H1 (cell line): ENCODE data around the gene SLC9A2. TPM values are rescaled to one million over a fixed set of nuclear protein-coding genes. Genes with fewer than 3 reads are reported as not detected.

Experiments
- CTCF ChIA-PET: fragments of 300-600 bp; sonication (Branson Sonifier 250); formaldehyde crosslinking; loops from one replicate; lab custom pipeline; 2021; ENCODE audit not compliant: partially characterized antibody; lab: Charles Lee
- POLR2A ChIA-PET: fragments of 300-600 bp; sonication (Branson Sonifier 250); formaldehyde crosslinking; loops from one replicate; lab custom pipeline; 2021; ENCODE audit warnings: inconsistent platforms; ENCODE audit not compliant: partially characterized antibody; lab: Charles Lee
- DNase-seq, 2 experiments: peaks; one replicate each; pipeline versions ENCODE4 v3.0.0 to v3.0.0-alpha.2; 2010 to 2022; ENCODE audit warnings: low spot score in 2 of 2, low read depth in 1 of 2, mixed read lengths in 1 of 2
- FAIRE-seq: peaks from 2 replicates; lab custom pipeline; 2011; peaks lifted over from hg19 to GRCh38; lab: Jason Lieb, UNC
- H2AFZ ChIP-seq: 2 replicates; pipeline ENCODE4 v1.8.1; 2012; ENCODE audit warnings: low read length, inconsistent platforms
- H2AK5ac ChIP-seq: 2 replicates; pipeline ENCODE4 v1.6.1; 2013; ENCODE audit warnings: low read depth, low read length
- H2BK120ac ChIP-seq: replicated peaks from 2 replicates; pipeline ENCODE3; 2013; ENCODE audit warnings: low read depth, low read length, inconsistent platforms
- H2BK12ac ChIP-seq: 2 replicates; pipeline ENCODE4 v1.6.1; 2013; ENCODE audit warnings: low read depth, low read length
- H2BK15ac ChIP-seq: 2 replicates; pipeline ENCODE4 v1.6.1; 2013; ENCODE audit warnings: low read length
- H2BK20ac ChIP-seq: 2 replicates; pipeline ENCODE4 v1.6.1; 2013; ENCODE audit warnings: low read length
- H2BK5ac ChIP-seq: 2 replicates; pipeline ENCODE4 v1.6.1; 2013; ENCODE audit warnings: low read depth, low read length
- H3K14ac ChIP-seq: 2 replicates; pipeline ENCODE4 v1.6.1; 2013; ENCODE audit warnings: inconsistent platforms; ENCODE audit not compliant: insufficient read length
- H3K18ac ChIP-seq: 2 replicates; pipeline ENCODE4 v1.6.1; 2013; ENCODE audit warnings: low read length; ENCODE audit errors: extremely low read depth
- H3K23ac ChIP-seq: 2 replicates; pipeline ENCODE4 v1.6.1; 2013; ENCODE audit warnings: inconsistent platforms; ENCODE audit not compliant: insufficient read length
- H3K23me2 ChIP-seq: 2 replicates; pipeline ENCODE4 v1.6.1; 2013; ENCODE audit warnings: low read depth, low read length
- H3K27ac ChIP-seq: 2 replicates; pipeline ENCODE4 v1.6.1; 2011; ENCODE audit warnings: low read depth, low read length, inconsistent platforms
- H3K27me3 ChIP-seq, 4 experiments: replicated peaks in 1 of 4; 1 replicate in 1 of 4; 2 replicates in 3 of 4; pipeline versions ENCODE4 v1.6.1 to v1.8.1; 2011 to 2013; ENCODE audit warnings: low read length in 3 of 4, mild to moderate bottlenecking in 3 of 4, inconsistent platforms in 2 of 4, mixed read lengths in 2 of 4, moderate library complexity in 1 of 4; ENCODE audit not compliant: control insufficient read depth in 3 of 4, insufficient read depth in 3 of 4; ENCODE audit errors: extremely low read depth in 1 of 4
- H3K36me3 ChIP-seq, 4 experiments: 2 replicates each; pipeline versions ENCODE4 v1.6.1 to v1.8.1; 2011 to 2013; ENCODE audit warnings: mild to moderate bottlenecking in 4 of 4, low read length in 3 of 4, moderate library complexity in 2 of 4, control low read depth in 1 of 4, inconsistent platforms in 1 of 4; ENCODE audit not compliant: insufficient read depth in 4 of 4, control insufficient read depth in 2 of 4
- H3K4ac ChIP-seq: replicated peaks from 2 replicates; pipeline ENCODE3; 2013; ENCODE audit warnings: low read length, low read depth, mixed read lengths, inconsistent platforms; ENCODE audit not compliant: insufficient read length
- H3K4me1 ChIP-seq, 4 experiments: replicated peaks in 1 of 4; 1 replicate in 1 of 4; 2 replicates in 3 of 4; pipeline versions ENCODE4 v1.6.1 to v1.8.1; 2011 to 2013; ENCODE audit warnings: low read length in 3 of 4, inconsistent platforms in 2 of 4, mixed read lengths in 1 of 4; ENCODE audit not compliant: insufficient read depth in 4 of 4, control insufficient read depth in 3 of 4
- H3K4me2 ChIP-seq, 2 experiments: 2 replicates each; pipeline versions ENCODE4 v1.6.1 to v1.8.1; 2011 to 2013; ENCODE audit warnings: low read depth in 2 of 2, low read length in 2 of 2, control low read depth in 1 of 2, inconsistent platforms in 1 of 2, mild to moderate bottlenecking in 1 of 2; ENCODE audit not compliant: insufficient read depth in 1 of 2
- H3K4me3 ChIP-seq, 4 experiments: fragments of 200-600, 300-600 bp in 1 of 4; sonication (generic), shearing (Covaris generic), sonication (Bioruptor Twin) in 1 of 4; 2 replicates each; pipeline versions ENCODE4 v1.5.1 to v1.8.1; 2011 to 2016; ENCODE audit warnings: low read length in 4 of 4, low read depth in 3 of 4, control low read depth in 2 of 4, inconsistent platforms in 2 of 4, mild to moderate bottlenecking in 2 of 4, mixed read lengths in 1 of 4, moderate library complexity in 1 of 4; ENCODE audit not compliant: insufficient read depth in 2 of 4; ENCODE audit errors: extremely low read depth in 1 of 4
- H3K56ac ChIP-seq: replicated peaks from 2 replicates; pipeline ENCODE3; 2013; ENCODE audit warnings: low read depth, mild to moderate bottlenecking, mixed read lengths, low read length, inconsistent platforms; ENCODE audit not compliant: insufficient read length
- H3K79me1 ChIP-seq: 2 replicates; pipeline ENCODE4 v1.6.1; 2013; ENCODE audit warnings: low read depth, low read length, control low read depth
- H3K79me2 ChIP-seq, 2 experiments: 2 replicates each; pipeline versions ENCODE4 v1.6.1 to v1.8.1; 2012 to 2013; ENCODE audit warnings: low read length in 2 of 2, mild to moderate bottlenecking in 2 of 2, inconsistent platforms in 1 of 2; ENCODE audit not compliant: insufficient read depth in 2 of 2, control insufficient read depth in 1 of 2
- H3K9ac ChIP-seq, 4 experiments: replicated peaks in 1 of 4; 1 replicate in 1 of 4; 2 replicates in 3 of 4; pipeline versions ENCODE4 v1.6.1 to v1.8.1; 2011 to 2013; ENCODE audit warnings: low read depth in 3 of 4, low read length in 3 of 4, control low read depth in 2 of 4, mild to moderate bottlenecking in 2 of 4, moderate library complexity in 2 of 4, inconsistent platforms in 1 of 4; ENCODE audit errors: extremely low read depth in 1 of 4
- H3K9me3 ChIP-seq, 2 experiments: 2 replicates each; pipeline versions ENCODE4 v1.6.1 to v1.8.1; 2012 to 2013; ENCODE audit warnings: mild to moderate bottlenecking in 2 of 2, moderate library complexity in 2 of 2, control low read depth in 1 of 2, inconsistent platforms in 1 of 2, low read depth in 1 of 2, low read length in 1 of 2, mixed read lengths in 1 of 2; ENCODE audit not compliant: insufficient read depth in 2 of 2
- H4K20me1 ChIP-seq, 2 experiments: replicated peaks in 1 of 2; 2 replicates each; pipeline versions ENCODE3 to v1.8.1; 2011 to 2013; ENCODE audit warnings: inconsistent platforms in 2 of 2, low read length in 2 of 2, mild to moderate bottlenecking in 1 of 2; ENCODE audit not compliant: insufficient read depth in 2 of 2, control insufficient read depth in 1 of 2
- H4K5ac ChIP-seq: 2 replicates; pipeline ENCODE4 v1.6.1; 2013; ENCODE audit warnings: low read length, low read depth, mixed read lengths, inconsistent platforms; ENCODE audit not compliant: insufficient read length
- H4K8ac ChIP-seq: 2 replicates; pipeline ENCODE4 v1.8.0; 2013; ENCODE audit warnings: mild to moderate bottlenecking, moderate library complexity, low read length, inconsistent platforms; ENCODE audit not compliant: insufficient read depth; ENCODE audit errors: extremely low read depth
- H4K91ac ChIP-seq: replicated peaks from 2 replicates; pipeline ENCODE3; 2013; ENCODE audit warnings: low read length, mixed read lengths, inconsistent platforms; ENCODE audit not compliant: insufficient read length
- RAD21 ChIP-seq, 2 experiments: IDR thresholded peaks in 1 of 2; conservative IDR thresholded peaks in 1 of 2; 2 replicates each; pipeline ENCODE4 v1.6.1; 2011; ENCODE audit warnings: low read depth in 2 of 2, low read length in 2 of 2, improper control_type of control experiment in 1 of 2, inconsistent platforms in 1 of 2, mild to moderate bottlenecking in 1 of 2, moderate library complexity in 1 of 2
- SAP30 ChIP-seq: fragments of 300-600 bp; sonication (generic); IDR thresholded peaks from 2 replicates; pipeline ENCODE4 v1.7.1; 2012; ENCODE audit warnings: low read length, moderate library complexity, mild to moderate bottlenecking, inconsistent platforms; ENCODE audit not compliant: insufficient read depth, insufficient replicate concordance
- YY1 ChIP-seq: IDR thresholded peaks from 2 replicates; pipeline ENCODE4 v1.6.1; 2011; ENCODE audit warnings: low read depth, mild to moderate bottlenecking, low read length
- WGBS, 2 experiments: shearing (Covaris generic) in 1 of 2; methylation state at CpG; one replicate each; pipeline versions ENCODE4 v1.1.6 to v1.1.7; 2013 to 2015; ENCODE audit warnings: low lambda C conversion rate in 2 of 2, mixed read lengths in 2 of 2, inconsistent platforms in 1 of 2, low coverage in 1 of 2, missing lambda C conversion rate in 1 of 2; ENCODE audit not compliant: insufficient replicate concordance in 2 of 2, insufficient coverage in 1 of 2, insufficient read length in 1 of 2; ENCODE audit errors: extremely low coverage in 1 of 2, missing lambda C conversion rate in 1 of 2; 5-methylcytosine and 5-hydroxymethylcytosine counted together
- polyA plus RNA-seq, 7 experiments: library from polyadenylated mRNA; depleted of rRNA in 3 of 7; stranded (reverse) in 5 of 7; unstranded in 2 of 7; fragments of >200 nt in 5 of 7; fragments of 200-250 nt in 2 of 7; gene quantifications; 1 replicate in 5 of 7; 2 replicates in 1 of 7; 4 replicates in 1 of 7; pipeline versions ENCODE4 v1.2.1 to v1.2.3, GENCODE V29; 2011 to 2013; ENCODE audit warnings: missing spikeins in 2 of 7, mixed read lengths in 2 of 7
- total RNA-seq: library from RNA; stranded (reverse); fragmentation: NEBNext Ultra II Directional; extraction: Animal tissue kit (Norgen Biotek cat#: 25700); gene quantifications from 2 replicates; pipeline ENCODE4 v1.2.1, GENCODE V29; 2021

SLC9A2 gene
- total and polyA plus RNA-seq, 2 of the 8 experiments (the other 6 are each of a cell fraction or from before 2014, with no cell fraction given) = 0.06 to 0.13 TPM

GRCh38 chr2:102637358-102637757 is 18.0 kb downstream of the SLC9A2 start:
- no peak overlapping the region for H4K91ac ChIP-seq
- POLR2A ChIA-PET = no interaction called here
- no peak overlapping the region for H3K27ac ChIP-seq
- H3K23ac ChIP-seq = no peak overlapping the region
- no peak overlapping the region for H3K4me2 ChIP-seq
- no peaks in the 10 kb centered on the region for H3K27me3 ChIP-seq
- H3K56ac ChIP-seq = no peak overlapping the region
- no peak overlapping the region for H2AFZ ChIP-seq
- no peak overlapping the region for H3K9ac ChIP-seq
- H3K79me2 ChIP-seq = no peaks in the 10 kb centered on the region
- H3K79me1 ChIP-seq = no peaks in the 10 kb centered on the region
- H3K4ac ChIP-seq = no peak overlapping the region
- no peak overlapping the region for H2BK5ac ChIP-seq
- H4K5ac ChIP-seq = no peak overlapping the region
- no peak overlapping the region for H2BK12ac ChIP-seq
- H3K4me1 ChIP-seq = no peaks in the 10 kb centered on the region
- H2BK20ac ChIP-seq = no peak overlapping the region
- H2BK120ac ChIP-seq = no peak overlapping the region
- no peak overlapping the region for H3K4me3 ChIP-seq
- H4K20me1 ChIP-seq = no peaks in the 10 kb centered on the region
- TF ChIP-seq RAD21 (IDR thresholded peaks at IDR 0.05 in 1 of 2, conservative IDR thresholded peaks at IDR 0.05 in 1 of 2; ENCODE audit: low read depth in 2 of 2, low read length in 2 of 2) (peak in 1 of 2 experiments; percentile 29; a peak in 2 of 4 replicates), YY1 (no peak), SAP30 (no peak)
- CTCF ChIA-PET = interaction anchor here (0.9 to 2.0 kb wide), 5 partner anchors 9 to 164 kb away, joined by 3 to 7 read pairs (median 4); partner anchors contain the start of gene SLC9A4
- FAIRE-seq = no peak
- DNase-seq = no peak
- H3K18ac ChIP-seq = no peak overlapping the region
- WGBS, 2 experiments = 87% methylated on average over 4 of the region's 4 CpGs; no CpG with 5 or more reads in 1 of the 2 experiments
- H3K36me3 ChIP-seq = no peaks in the 10 kb centered on the region
- no peak overlapping the region for H2BK15ac ChIP-seq
- H3K9me3 ChIP-seq = no peaks in the 10 kb centered on the region
- H3K14ac ChIP-seq = no peak overlapping the region
- no peak overlapping the region for H2AK5ac ChIP-seq
- no peaks in the 10 kb centered on the region for H3K23me2 ChIP-seq
- no peak overlapping the region for H4K8ac ChIP-seq
